Measurements from ENCODE around the gene GRIK1.

Gene GRIK1

GRCh38 chr21:29504751-29505321 is 435.0 kb downstream of the GRIK1 start:
- Histone ChIP-seq H3K27me3 (ENCODE audit: control insufficient read depth in 5 of 5, insufficient read depth in 4 of 5, low read length in 5 of 5) (no peaks in the 10 kb centered on the region), H3K27ac (ENCODE audit: low read depth, low read length) (no peak overlapping the region), H3K36me3 (ENCODE audit: control insufficient read depth in 5 of 5, insufficient read depth in 5 of 5, low read length in 5 of 5) (no peaks in the 10 kb centered on the region), H3K4me1 (ENCODE audit: control insufficient read depth in 5 of 5, insufficient read depth in 5 of 5, low read length in 5 of 5) (no peaks in the 10 kb centered on the region), H3K9me3 (ENCODE audit: control insufficient read depth in 5 of 5, low read length in 5 of 5) (no peaks in the 10 kb centered on the region), H3K9ac (ENCODE audit: low read length in 5 of 5) (no peak overlapping the region), H3K4me3 (ENCODE audit: low read depth in 1 of 5, low read length in 5 of 5) (no peak overlapping the region)

GRCh38 chr21:29501451-29501850 is 438.3 kb downstream of the GRIK1 start:
- Histone ChIP-seq H3K27ac (ENCODE audit: low read depth, low read length) (no peak overlapping the region), H3K9me3 (ENCODE audit: control insufficient read depth in 5 of 5, low read length in 5 of 5) (peaks cover 0 to 9% (median 5%) of the 10 kb centered on the region in 5 donors), H3K9ac (ENCODE audit: low read length in 5 of 5) (no peak overlapping the region), H3K4me1 (ENCODE audit: control insufficient read depth in 5 of 5, insufficient read depth in 5 of 5, low read length in 5 of 5) (no peaks in the 10 kb centered on the region), H3K4me3 (ENCODE audit: low read depth in 1 of 5, low read length in 5 of 5) (no peak overlapping the region), H3K27me3 (ENCODE audit: control insufficient read depth in 5 of 5, insufficient read depth in 4 of 5, low read length in 5 of 5) (no peaks in the 10 kb centered on the region), H3K36me3 (ENCODE audit: control insufficient read depth in 5 of 5, insufficient read depth in 5 of 5, low read length in 5 of 5) (peaks cover 0 to 5% (median 0%) of the 10 kb centered on the region in 5 donors)

- H3K9me3 ChIP-seq (ENCODE audit: control insufficient read depth in 5 of 5, low read length in 5 of 5), result peaks cover 0 to 11% (median 5%) of the 10 kb centered on the region in 5 donors
- no peak overlapping the region for H3K9ac ChIP-seq (ENCODE audit: low read length in 5 of 5)
- H3K4me1 ChIP-seq (ENCODE audit: control insufficient read depth in 5 of 5, insufficient read depth in 5 of 5, low read length in 5 of 5), result no peaks in the 10 kb centered on the region
- H3K36me3 ChIP-seq (ENCODE audit: control insufficient read depth in 5 of 5, insufficient read depth in 5 of 5, low read length in 5 of 5), result peaks cover 0 to 5% (median 0%) of the 10 kb centered on the region in 5 donors
- no peak overlapping the region for H3K4me3 ChIP-seq (ENCODE audit: low read depth in 1 of 5, low read length in 5 of 5)
- H3K27ac ChIP-seq (ENCODE audit: low read depth, low read length), result no peak overlapping the region
- no peaks in the 10 kb centered on the region for H3K27me3 ChIP-seq (ENCODE audit: control insufficient read depth in 5 of 5, insufficient read depth in 4 of 5, low read length in 5 of 5)
Measured at GRCh38 chr21:29499734-29500343, 440.0 kb downstream of the GRIK1 start.

GRCh38 chr21:29499229-29499628 is 440.6 kb downstream of the GRIK1 start:
- Histone ChIP-seq H3K9ac (ENCODE audit: low read length in 5 of 5) (no peak overlapping the region), H3K27me3 (ENCODE audit: control insufficient read depth in 5 of 5, insufficient read depth in 4 of 5, low read length in 5 of 5) (no peaks in the 10 kb centered on the region), H3K9me3 (ENCODE audit: control insufficient read depth in 5 of 5, low read length in 5 of 5) (peaks cover 0 to 11% (median 5%) of the 10 kb centered on the region in 5 donors), H3K4me1 (ENCODE audit: control insufficient read depth in 5 of 5, insufficient read depth in 5 of 5, low read length in 5 of 5) (no peaks in the 10 kb centered on the region), H3K36me3 (ENCODE audit: control insufficient read depth in 5 of 5, insufficient read depth in 5 of 5, low read length in 5 of 5) (peaks cover 0 to 5% (median 0%) of the 10 kb centered on the region in 5 donors), H3K27ac (ENCODE audit: low read depth, low read length) (no peak overlapping the region), H3K4me3 (ENCODE audit: low read depth in 1 of 5, low read length in 5 of 5) (no peak overlapping the region)

- Histone ChIP-seq H3K9me3 (ENCODE audit: control insufficient read depth in 5 of 5, low read length in 5 of 5) (peaks cover 0 to 11% (median 5%) of the 10 kb centered on the region in 5 donors), H3K36me3 (ENCODE audit: control insufficient read depth in 5 of 5, insufficient read depth in 5 of 5, low read length in 5 of 5) (peaks cover 0 to 5% (median 0%) of the 10 kb centered on the region in 5 donors), H3K27me3 (ENCODE audit: control insufficient read depth in 5 of 5, insufficient read depth in 4 of 5, low read length in 5 of 5) (no peaks in the 10 kb centered on the region), H3K4me3 (ENCODE audit: low read depth in 1 of 5, low read length in 5 of 5) (no peak overlapping the region), H3K9ac (ENCODE audit: low read length in 5 of 5) (no peak overlapping the region), H3K27ac (ENCODE audit: low read depth, low read length) (no peak overlapping the region), H3K4me1 (ENCODE audit: control insufficient read depth in 5 of 5, insufficient read depth in 5 of 5, low read length in 5 of 5) (no peaks in the 10 kb centered on the region)
Measured at GRCh38 chr21:29496337-29496736, 443.5 kb downstream of the GRIK1 start.

- no peaks in the 10 kb centered on the region for H3K27me3 ChIP-seq (ENCODE audit: control insufficient read depth in 5 of 5, insufficient read depth in 4 of 5, low read length in 5 of 5)
- H3K9ac ChIP-seq (ENCODE audit: low read length in 5 of 5), result no peak overlapping the region
- no peak overlapping the region for H3K27ac ChIP-seq (ENCODE audit: low read depth, low read length)
- H3K9me3 ChIP-seq (ENCODE audit: control insufficient read depth in 5 of 5, low read length in 5 of 5), result no peaks in the 10 kb centered on the region
- H3K4me1 ChIP-seq (ENCODE audit: control insufficient read depth in 5 of 5, insufficient read depth in 5 of 5, low read length in 5 of 5), result no peaks in the 10 kb centered on the region
- no peaks in the 10 kb centered on the region for H3K36me3 ChIP-seq (ENCODE audit: control insufficient read depth in 5 of 5, insufficient read depth in 5 of 5, low read length in 5 of 5)
- H3K4me3 ChIP-seq (ENCODE audit: low read depth in 1 of 5, low read length in 5 of 5), result no peak overlapping the region
Measured at GRCh38 chr21:29490016-29490415, 449.8 kb downstream of the GRIK1 start.

- no peak overlapping the region for H3K4me3 ChIP-seq (ENCODE audit: low read depth in 1 of 5, low read length in 5 of 5)
- no peak overlapping the region for H3K27ac ChIP-seq (ENCODE audit: low read depth, low read length)
- no peaks in the 10 kb centered on the region for H3K4me1 ChIP-seq (ENCODE audit: control insufficient read depth in 5 of 5, insufficient read depth in 5 of 5, low read length in 5 of 5)
- no peaks in the 10 kb centered on the region for H3K36me3 ChIP-seq (ENCODE audit: control insufficient read depth in 5 of 5, insufficient read depth in 5 of 5, low read length in 5 of 5)
- no peaks in the 10 kb centered on the region for H3K9me3 ChIP-seq (ENCODE audit: control insufficient read depth in 5 of 5, low read length in 5 of 5)
- no peak overlapping the region for H3K9ac ChIP-seq (ENCODE audit: low read length in 5 of 5)
- H3K27me3 ChIP-seq (ENCODE audit: control insufficient read depth in 5 of 5, insufficient read depth in 4 of 5, low read length in 5 of 5), result no peaks in the 10 kb centered on the region
Measured at GRCh38 chr21:29487154-29487553, 452.6 kb downstream of the GRIK1 start.

All from subcutaneous abdominal adipose tissue (tissue), 5 donors.